ENCODE results near the gene RFX8.

GRCh38 chr2:101502095-101502494, 27.2 kb upstream of the RFX8 start:
- no peak for TF ChIP-seq CTCF (conservative IDR thresholded peaks at IDR 0.05; ENCODE audit: low read depth, low read length)
- TF ChIP-seq SMC3 (IDR thresholded peaks at IDR 0.05; ENCODE audit: low read depth, low read length) = no peak
- no peak for TF ChIP-seq POLR2A (IDR thresholded peaks at IDR 0.05; ENCODE audit: low read depth, low read length)
- no peak for TF ChIP-seq CEBPB (IDR thresholded peaks at IDR 0.05; ENCODE audit: low read depth, low read length)
- no peak for TF ChIP-seq RAD21 (IDR thresholded peaks at IDR 0.05; ENCODE audit: low read length)
- no peak for TF ChIP-seq RFX5 (IDR thresholded peaks at IDR 0.05; ENCODE audit: low read depth, low read length)
- TF ChIP-seq MAZ (IDR thresholded peaks at IDR 0.05; ENCODE audit: borderline replicate concordance, low read depth, low read length) = no peak
- TF ChIP-seq, protein P1, sequence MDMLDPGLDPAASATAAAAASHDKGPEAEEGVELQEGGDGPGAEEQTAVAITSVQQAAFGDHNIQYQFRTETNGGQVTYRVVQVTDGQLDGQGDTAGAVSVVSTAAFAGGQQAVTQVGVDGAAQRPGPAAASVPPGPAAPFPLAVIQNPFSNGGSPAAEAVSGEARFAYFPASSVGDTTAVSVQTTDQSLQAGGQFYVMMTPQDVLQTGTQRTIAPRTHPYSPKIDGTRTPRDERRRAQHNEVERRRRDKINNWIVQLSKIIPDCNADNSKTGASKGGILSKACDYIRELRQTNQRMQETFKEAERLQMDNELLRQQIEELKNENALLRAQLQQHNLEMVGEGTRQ (IDR thresholded peaks at IDR 0.05; ENCODE audit: low read depth, low read length) = no peak
- no peak for TF ChIP-seq RCOR1 (IDR thresholded peaks at IDR 0.05; ENCODE audit: insufficient replicate concordance, low read length)
- TF ChIP-seq FOS (IDR thresholded peaks at IDR 0.05; ENCODE audit: low read depth, low read length) = no peak
- TF ChIP-seq MXI1 (IDR thresholded peaks at IDR 0.05; ENCODE audit: borderline replicate concordance, low read depth, low read length) = no peak
- TF ChIP-seq MAFK (IDR thresholded peaks at IDR 0.05; ENCODE audit: low read depth, low read length) = no peak
- TF ChIP-seq, protein P2, sequence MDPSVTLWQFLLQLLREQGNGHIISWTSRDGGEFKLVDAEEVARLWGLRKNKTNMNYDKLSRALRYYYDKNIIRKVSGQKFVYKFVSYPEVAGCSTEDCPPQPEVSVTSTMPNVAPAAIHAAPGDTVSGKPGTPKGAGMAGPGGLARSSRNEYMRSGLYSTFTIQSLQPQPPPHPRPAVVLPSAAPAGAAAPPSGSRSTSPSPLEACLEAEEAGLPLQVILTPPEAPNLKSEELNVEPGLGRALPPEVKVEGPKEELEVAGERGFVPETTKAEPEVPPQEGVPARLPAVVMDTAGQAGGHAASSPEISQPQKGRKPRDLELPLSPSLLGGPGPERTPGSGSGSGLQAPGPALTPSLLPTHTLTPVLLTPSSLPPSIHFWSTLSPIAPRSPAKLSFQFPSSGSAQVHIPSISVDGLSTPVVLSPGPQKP (IDR thresholded peaks at IDR 0.05; ENCODE audit: borderline replicate concordance, low read depth, low read length) = no peak
- no peak for TF ChIP-seq CHD1 (IDR thresholded peaks at IDR 0.05; ENCODE audit: low read depth, low read length)

Data from IMR-90 (cell line).